ENCODE results near the gene HYCC2.
A peak's percentile ranks its signal among the peaks of the same experiment; 100 is the strongest.

Gene HYCC2

DNA sequence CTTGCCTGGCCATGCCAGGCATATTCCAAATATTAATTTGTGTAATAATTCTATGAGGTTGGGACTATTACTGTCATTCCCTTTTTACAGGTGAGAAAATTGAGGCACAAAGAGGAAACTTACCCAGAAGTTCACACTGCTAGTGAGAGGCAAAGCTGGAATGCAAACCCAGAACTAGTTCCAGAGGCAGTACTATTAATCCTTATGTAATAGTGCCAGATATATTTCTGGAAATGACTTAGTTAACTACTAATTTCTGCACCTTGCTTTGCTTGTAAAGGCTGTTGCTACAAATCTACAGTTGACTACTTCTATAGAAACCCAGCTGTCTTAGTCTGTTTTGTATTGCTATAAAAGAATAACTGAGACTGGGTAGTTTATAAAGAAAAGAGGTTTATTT is 39.1 kb upstream of the HYCC2 start:
- H3K9me3 ChIP-seq (ENCODE audit: control insufficient read depth, insufficient read depth, low read depth, low read length), result 0 out of 2 replicates have a peak, but pooled peaks cover 3% of the 10 kb centered on the region
- no peaks in the 10 kb centered on the region for H3K36me3 ChIP-seq (ENCODE audit: control insufficient read depth, insufficient read depth, low read length)
- H3K4me3 ChIP-seq (ENCODE audit: low read depth, low read length), result no peak overlapping the region
- H3K27ac ChIP-seq (ENCODE audit: low read depth, low read length), result no peak overlapping the region
- no peak overlapping the region for H3K9ac ChIP-seq (ENCODE audit: low read length)
- no peaks in the 10 kb centered on the region for H3K4me1 ChIP-seq (ENCODE audit: control insufficient read depth, insufficient read depth, low read length)
- H3K27me3 ChIP-seq (ENCODE audit: control insufficient read depth, insufficient read depth, low read length), result no peaks in the 10 kb centered on the region

- H3K4me1 ChIP-seq (ENCODE audit: control insufficient read depth, insufficient read depth, low read length), result no peaks in the 10 kb centered on the region
- no peak overlapping the region for H3K27ac ChIP-seq (ENCODE audit: low read depth, low read length)
- H3K9ac ChIP-seq (ENCODE audit: low read length), result no peak overlapping the region
- no peaks in the 10 kb centered on the region for H3K9me3 ChIP-seq (ENCODE audit: control insufficient read depth, insufficient read depth, low read depth, low read length)
- no peak overlapping the region for H3K4me3 ChIP-seq (ENCODE audit: low read depth, low read length)
- no peaks in the 10 kb centered on the region for H3K27me3 ChIP-seq (ENCODE audit: control insufficient read depth, insufficient read depth, low read length)
- no peaks in the 10 kb centered on the region for H3K36me3 ChIP-seq (ENCODE audit: control insufficient read depth, insufficient read depth, low read length)
These were observed 37.7 kb upstream of the HYCC2 start for GRCh38 chr2:201109186-201109585.

DNA sequence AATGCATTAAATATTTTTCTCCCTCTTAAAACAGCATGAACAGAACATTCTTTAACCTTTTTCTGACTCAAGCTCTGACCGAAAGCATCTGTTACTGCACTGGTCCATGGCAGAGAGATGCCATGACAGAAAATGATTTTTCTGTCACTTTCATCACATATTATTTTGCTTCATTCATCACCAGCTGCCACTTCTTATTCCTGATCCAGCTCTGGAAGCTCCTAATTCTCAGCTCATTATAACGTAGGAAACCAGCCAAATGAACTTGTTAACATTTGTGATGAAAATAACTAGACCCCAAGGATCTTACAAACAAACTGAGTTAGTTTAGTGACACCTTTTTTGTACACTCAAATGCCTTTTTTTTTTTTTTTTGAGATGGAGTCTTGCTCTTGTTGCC is 36.9 kb upstream of the HYCC2 start:
- Histone ChIP-seq H3K27ac (ENCODE audit: low read depth, low read length) (no peak overlapping the region), H3K36me3 (ENCODE audit: control insufficient read depth, insufficient read depth, low read length) (no peaks in the 10 kb centered on the region), H3K27me3 (ENCODE audit: control insufficient read depth, insufficient read depth, low read length) (no peaks in the 10 kb centered on the region), H3K4me3 (ENCODE audit: low read depth, low read length) (no peak overlapping the region), H3K9me3 (ENCODE audit: control insufficient read depth, insufficient read depth, low read depth, low read length) (no peaks in the 10 kb centered on the region), H3K9ac (ENCODE audit: low read length) (no peak overlapping the region), H3K4me1 (ENCODE audit: control insufficient read depth, insufficient read depth, low read length) (no peaks in the 10 kb centered on the region)

DNA sequence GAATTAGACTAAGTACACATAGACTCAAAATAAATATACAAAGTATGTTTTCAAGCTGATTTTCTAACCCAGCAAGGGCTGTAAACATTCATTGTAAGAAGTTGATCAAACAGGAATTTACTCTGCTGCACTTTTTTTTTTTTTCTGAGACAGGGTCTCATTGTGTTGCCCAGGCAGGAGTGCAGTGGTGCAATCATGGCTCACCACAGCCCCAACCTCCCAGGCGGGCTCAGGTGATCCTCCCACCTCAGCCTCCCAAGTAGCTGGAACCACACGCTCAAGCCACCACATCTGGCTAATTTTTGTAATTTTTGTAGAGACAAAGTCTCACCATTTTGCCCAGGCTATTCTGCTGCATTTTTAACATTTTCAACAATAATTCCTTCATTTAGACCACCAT is 36.2 kb upstream of the HYCC2 start:
- Histone ChIP-seq H3K9ac (ENCODE audit: low read length) (no peak overlapping the region), H3K36me3 (ENCODE audit: control insufficient read depth, insufficient read depth, low read length) (no peaks in the 10 kb centered on the region), H3K4me3 (ENCODE audit: low read depth, low read length) (no peak overlapping the region), H3K27ac (ENCODE audit: low read depth, low read length) (no peak overlapping the region), H3K27me3 (ENCODE audit: control insufficient read depth, insufficient read depth, low read length) (no peaks in the 10 kb centered on the region), H3K9me3 (ENCODE audit: control insufficient read depth, insufficient read depth, low read depth, low read length) (no peaks in the 10 kb centered on the region), H3K4me1 (ENCODE audit: control insufficient read depth, insufficient read depth, low read length) (no peaks in the 10 kb centered on the region)

- H3K9me3 ChIP-seq (ENCODE audit: control insufficient read depth, insufficient read depth, low read depth, low read length), result no peaks in the 10 kb centered on the region
- no peak overlapping the region for H3K9ac ChIP-seq (ENCODE audit: low read length)
- no peak overlapping the region for H3K4me3 ChIP-seq (ENCODE audit: low read depth, low read length)
- no peak overlapping the region for H3K27ac ChIP-seq (ENCODE audit: low read depth, low read length)
- no peaks in the 10 kb centered on the region for H3K4me1 ChIP-seq (ENCODE audit: control insufficient read depth, insufficient read depth, low read length)
- H3K36me3 ChIP-seq (ENCODE audit: control insufficient read depth, insufficient read depth, low read length), result no peaks in the 10 kb centered on the region
- no peaks in the 10 kb centered on the region for H3K27me3 ChIP-seq (ENCODE audit: control insufficient read depth, insufficient read depth, low read length)
These were observed 34.3 kb upstream of the HYCC2 start for GRCh38 chr2:201105759-201106158.

DNA sequence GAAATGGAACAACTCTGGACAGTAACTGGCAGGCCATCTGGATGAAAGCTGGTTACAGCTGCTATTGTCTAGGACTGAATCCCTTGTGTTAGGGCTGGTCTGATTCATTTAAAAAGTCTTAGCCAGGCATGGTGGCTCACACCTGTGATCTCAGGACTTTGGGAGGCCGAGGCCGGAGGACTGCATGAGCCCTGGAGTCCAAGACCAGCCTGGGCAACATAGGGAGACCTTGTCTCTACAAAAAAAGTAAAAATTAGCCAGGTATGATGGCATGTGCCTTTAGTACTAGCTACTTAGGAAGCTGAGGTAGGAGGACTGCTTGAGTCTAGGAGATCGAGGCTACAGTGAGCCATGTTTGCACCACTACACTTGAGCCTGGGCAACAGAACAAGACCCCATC is 29.0 kb upstream of the HYCC2 start:
- Histone ChIP-seq H3K36me3 (ENCODE audit: control insufficient read depth, insufficient read depth, low read length) (no peaks in the 10 kb centered on the region), H3K27me3 (ENCODE audit: control insufficient read depth, insufficient read depth, low read length) (no peaks in the 10 kb centered on the region), H3K27ac (ENCODE audit: low read depth, low read length) (no peak overlapping the region), H3K9me3 (ENCODE audit: control insufficient read depth, insufficient read depth, low read depth, low read length) (no peaks in the 10 kb centered on the region), H3K4me3 (ENCODE audit: low read depth, low read length) (no peak overlapping the region), H3K9ac (ENCODE audit: low read length) (no peak overlapping the region), H3K4me1 (ENCODE audit: control insufficient read depth, insufficient read depth, low read length) (no peaks in the 10 kb centered on the region)

DNA sequence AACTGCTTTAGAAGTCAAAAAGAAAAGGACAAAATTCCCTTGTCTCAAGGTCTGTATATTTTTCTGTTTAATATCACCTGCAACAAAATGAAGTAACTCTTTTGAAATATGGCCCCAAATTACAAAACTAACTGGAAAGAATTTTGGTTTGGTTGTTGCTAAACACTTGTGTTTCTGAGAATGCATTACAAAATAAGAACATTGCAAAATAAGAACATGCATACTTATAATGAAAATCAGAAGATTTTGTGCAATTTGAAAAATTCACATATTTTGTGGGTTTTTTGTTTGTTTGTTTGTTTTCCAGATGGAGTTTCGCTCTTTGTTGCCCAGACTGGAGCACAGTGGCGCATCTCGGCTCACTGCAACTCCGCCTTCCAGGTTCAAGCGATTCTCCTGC is 22.1 kb upstream of the HYCC2 start:
- H3K27me3 ChIP-seq (ENCODE audit: control insufficient read depth, insufficient read depth, low read length), result no peaks in the 10 kb centered on the region
- no peaks in the 10 kb centered on the region for H3K4me1 ChIP-seq (ENCODE audit: control insufficient read depth, insufficient read depth, low read length)
- no peak overlapping the region for H3K27ac ChIP-seq (ENCODE audit: low read depth, low read length)
- H3K9ac ChIP-seq (ENCODE audit: low read length), result no peak overlapping the region
- H3K36me3 ChIP-seq (ENCODE audit: control insufficient read depth, insufficient read depth, low read length), result no peaks in the 10 kb centered on the region
- H3K4me3 ChIP-seq (ENCODE audit: low read depth, low read length), result no peak overlapping the region
- H3K9me3 ChIP-seq (ENCODE audit: control insufficient read depth, insufficient read depth, low read depth, low read length), result no peaks in the 10 kb centered on the region

GRCh38 chr2:201090574-201090973 is 19.1 kb upstream of the HYCC2 start:
- Histone ChIP-seq H3K4me3 (ENCODE audit: low read depth, low read length) (no peak overlapping the region), H3K9ac (ENCODE audit: low read length) (no peak overlapping the region), H3K36me3 (ENCODE audit: control insufficient read depth, insufficient read depth, low read length) (peaks cover 7% of the 10 kb centered on the region), H3K9me3 (ENCODE audit: control insufficient read depth, insufficient read depth, low read depth, low read length) (no peaks in the 10 kb centered on the region), H3K27me3 (ENCODE audit: control insufficient read depth, insufficient read depth, low read length) (no peaks in the 10 kb centered on the region), H3K4me1 (ENCODE audit: control insufficient read depth, insufficient read depth, low read length) (no peaks in the 10 kb centered on the region), H3K27ac (ENCODE audit: low read depth, low read length) (no peak overlapping the region)

DNA sequence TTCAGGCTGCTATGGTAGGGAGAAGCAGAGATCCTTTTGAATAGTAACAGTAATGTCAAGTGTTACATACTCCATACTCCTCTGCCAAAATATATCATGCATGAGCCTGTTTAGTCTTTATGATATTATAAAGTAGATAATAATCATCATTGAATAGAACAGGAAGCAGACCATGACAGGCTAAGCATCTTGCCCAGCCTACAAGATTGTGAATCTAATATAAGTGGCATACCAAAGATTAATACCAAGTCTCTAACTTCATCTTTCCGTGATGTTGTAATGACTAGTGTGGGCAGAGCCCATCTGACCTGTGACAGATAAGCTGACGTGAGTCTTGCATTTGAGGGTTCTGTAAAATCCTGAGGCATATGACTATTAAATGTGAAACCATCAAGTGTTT is 13.4 kb upstream of the HYCC2 start:
- Histone ChIP-seq H3K9me3 (ENCODE audit: control insufficient read depth, insufficient read depth, low read depth, low read length) (no peaks in the 10 kb centered on the region), H3K27me3 (ENCODE audit: control insufficient read depth, insufficient read depth, low read length) (no peaks in the 10 kb centered on the region), H3K9ac (ENCODE audit: low read length) (no peak overlapping the region), H3K36me3 (ENCODE audit: control insufficient read depth, insufficient read depth, low read length) (peaks cover 30% of the 10 kb centered on the region), H3K4me3 (ENCODE audit: low read depth, low read length) (no peak overlapping the region), H3K27ac (ENCODE audit: low read depth, low read length) (no peak overlapping the region), H3K4me1 (ENCODE audit: control insufficient read depth, insufficient read depth, low read length) (no peaks in the 10 kb centered on the region)

DNA sequence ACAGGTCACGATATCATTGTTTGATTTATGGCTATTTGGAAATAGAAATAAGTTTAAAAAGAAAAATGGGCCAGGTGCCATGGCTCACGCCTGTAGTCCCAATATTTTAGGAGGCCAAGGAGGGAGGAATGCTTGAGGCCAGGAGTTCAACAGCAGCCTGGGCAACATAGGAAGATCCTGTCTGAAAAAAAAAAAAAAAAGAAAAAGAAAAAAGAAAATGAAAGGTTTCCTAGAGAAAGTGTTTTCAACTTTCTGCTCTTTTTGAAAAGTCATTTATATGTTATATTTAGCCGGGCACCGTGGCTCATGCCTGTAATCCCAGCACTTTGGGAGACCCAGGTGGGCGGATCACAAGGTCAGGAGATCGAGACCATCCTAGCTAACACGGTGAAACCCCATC is 3.5 kb upstream of the HYCC2 start:
- H3K27ac ChIP-seq (ENCODE audit: low read depth, low read length), result no peak overlapping the region
- H3K9me3 ChIP-seq (ENCODE audit: control insufficient read depth, insufficient read depth, low read depth, low read length), result no peaks in the 10 kb centered on the region
- no peaks in the 10 kb centered on the region for H3K27me3 ChIP-seq (ENCODE audit: control insufficient read depth, insufficient read depth, low read length)
- no peak overlapping the region for H3K9ac ChIP-seq (ENCODE audit: low read length)
- peaks cover 9% of the 10 kb centered on the region for H3K36me3 ChIP-seq (ENCODE audit: control insufficient read depth, insufficient read depth, low read length)
- H3K4me3 ChIP-seq (ENCODE audit: low read depth, low read length), result no peak overlapping the region
- H3K4me1 ChIP-seq (ENCODE audit: control insufficient read depth, insufficient read depth, low read length), result peaks cover 3% of the 10 kb centered on the region; the same call in 1 of the 2 replicates

- Histone ChIP-seq H3K27ac (ENCODE audit: low read depth, low read length) (no peak overlapping the region), H3K4me3 (ENCODE audit: low read depth, low read length) (peak overlapping the region; percentile 82), H3K9ac (ENCODE audit: low read length) (no peak overlapping the region)
These were observed 1.6 kb upstream of the HYCC2 start for GRCh38 chr2:201073071-201073470.

DNA sequence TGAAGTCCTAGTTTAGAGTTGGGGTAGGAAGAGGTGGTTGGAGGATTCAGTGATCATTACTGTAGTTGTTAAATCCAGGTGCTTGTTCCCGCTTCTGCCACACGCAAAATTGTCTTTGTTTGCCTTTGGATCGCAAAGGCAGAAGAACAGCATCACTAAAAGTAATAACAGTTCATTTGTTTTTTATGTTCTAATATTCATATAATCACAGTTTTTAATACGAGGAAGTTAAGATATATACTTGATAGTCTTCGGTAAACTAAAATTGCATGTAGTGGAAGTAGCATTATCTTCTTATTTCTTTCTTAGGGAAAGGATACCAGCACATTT is 695 bp upstream of the HYCC2 start:
- peaks cover 7% of the 10 kb centered on the region; the same call in 1 of the 2 replicates for H3K4me1 ChIP-seq (ENCODE audit: control insufficient read depth, insufficient read depth, low read length)

More at GRCh38 chr2:201073071-201073470, 1.6 kb upstream of the HYCC2 start:
- Histone ChIP-seq H3K4me1 (ENCODE audit: control insufficient read depth, insufficient read depth, low read length) (peaks cover 7% of the 10 kb centered on the region; the same call in 1 of the 2 replicates), H3K9me3 (ENCODE audit: control insufficient read depth, insufficient read depth, low read depth, low read length) (no peaks in the 10 kb centered on the region), H3K36me3 (ENCODE audit: control insufficient read depth, insufficient read depth, low read length) (no peaks in the 10 kb centered on the region), H3K27me3 (ENCODE audit: control insufficient read depth, insufficient read depth, low read length) (no peaks in the 10 kb centered on the region)

More for the DNA sequence above, 695 bp upstream of the HYCC2 start:
- H3K4me3 ChIP-seq (ENCODE audit: low read depth, low read length), result peak overlapping the region; percentile 82
- no peak overlapping the region; the same call in 1 of the 2 replicates for H3K27ac ChIP-seq (ENCODE audit: low read depth, low read length)
- H3K27me3 ChIP-seq (ENCODE audit: control insufficient read depth, insufficient read depth, low read length), result no peaks in the 10 kb centered on the region
- peak overlapping the region; percentile 92 for H3K9ac ChIP-seq (ENCODE audit: low read length)
- H3K36me3 ChIP-seq (ENCODE audit: control insufficient read depth, insufficient read depth, low read length), result no peaks in the 10 kb centered on the region
- H3K9me3 ChIP-seq (ENCODE audit: control insufficient read depth, insufficient read depth, low read depth, low read length), result no peaks in the 10 kb centered on the region
